Kidney (tissue), 14 donors: ENCODE measurements around the gene CDCA8. TPM values are rescaled to one million over a fixed set of nuclear protein-coding genes. Genes with fewer than 3 reads are reported as not detected.

Experiments
- DNase-seq, 5 donors: peaks; one replicate each; pipeline ENCODE4 v3.0.0-alpha.2; 2013 to 2020
- FAIRE-seq: peaks from 2 replicates; lab custom pipeline; 2012; peaks lifted over from hg19 to GRCh38; lab: Jason Lieb, UNC
- H3K27ac ChIP-seq, 2 donors: one replicate each; pipeline ENCODE4 v1.7.0; 2013; ENCODE audit warnings: low read depth in 2 of 2, low read length in 2 of 2, inconsistent platforms in 1 of 2
- H3K27me3 ChIP-seq: one replicate; pipeline ENCODE4 v1.7.1; 2013; ENCODE audit warnings: low read length, inconsistent platforms; ENCODE audit not compliant: control insufficient read depth, insufficient read depth
- H3K36me3 ChIP-seq, 3 donors: one replicate each; pipeline versions ENCODE4 v1.7.0 to v1.7.1; 2013; ENCODE audit warnings: low read length in 3 of 3, control low read depth in 1 of 3, inconsistent platforms in 1 of 3; ENCODE audit not compliant: insufficient read depth in 3 of 3, control insufficient read depth in 2 of 3
- H3K4me1 ChIP-seq, 3 donors: one replicate each; pipeline versions ENCODE4 v1.7.0 to v1.7.1; 2013; ENCODE audit warnings: low read length in 3 of 3, inconsistent platforms in 1 of 3, low read depth in 1 of 3; ENCODE audit not compliant: control insufficient read depth in 2 of 3, insufficient read depth in 2 of 3
- H3K4me3 ChIP-seq, 3 donors: one replicate each; pipeline versions ENCODE4 v1.7.0 to v1.8.1; 2013; ENCODE audit warnings: low read length in 3 of 3, control low read depth in 1 of 3, inconsistent platforms in 1 of 3
- H3K9ac ChIP-seq, 3 donors: one replicate each; pipeline versions ENCODE4 v1.7.0 to v1.7.1; 2013; ENCODE audit warnings: low read length in 3 of 3, control low read depth in 1 of 3, inconsistent platforms in 1 of 3
- H3K9me3 ChIP-seq, 3 donors: one replicate each; pipeline versions ENCODE4 v1.7.0 to v1.7.1; 2013; ENCODE audit warnings: low read length in 3 of 3, control low read depth in 1 of 3, inconsistent platforms in 1 of 3; ENCODE audit not compliant: control insufficient read depth in 2 of 3, insufficient read depth in 1 of 3
- CTCF ChIP-seq: IDR thresholded peaks from 3 replicates; pipeline ENCODE4 v1.5.1; 2012; ENCODE audit warnings: mild to moderate bottlenecking, moderate library complexity, borderline replicate concordance; ENCODE audit not compliant: insufficient read depth; ENCODE audit errors: extremely low read depth
- intact Hi-C: fragments of 100-400 bp; cut with DNase I; formaldehyde crosslinking; loops from one replicate; pipeline ENCODE4 v1.11.1; 2022
- polyA plus RNA-seq: library from polyadenylated mRNA; stranded (reverse); fragments of 350-450 nt; fragmentation: Illumina TruSeq; extraction: RNeasy Lipid Tissue Mini Kit (QIAGEN cat#74804); gene quantifications from one replicate; pipeline ENCODE4 v1.2.3, GENCODE V29; 2014; ENCODE audit warnings: low read depth, low replicate concordance; ENCODE audit not compliant: insufficient read depth
- total RNA-seq: library from RNA; stranded (reverse); fragmentation: NEBNext Ultra II Directional; extraction: Animal tissue kit (Norgen Biotek cat#: 25700); gene quantifications from one replicate; pipeline ENCODE4 v1.2.1, GENCODE V29; 2021
- donor health status: control.
- donor health status: control.
- donor health status: control.
- donor health status: control.
- donor health status: control.
- donor health status: DM: yes; HTN: yes; CAD: no.
- donor health status: Normal renal cell carcinoma (clear cell type).

CDCA8 gene
- total and polyA plus RNA-seq, 2 donors from 2014 or later = 0.71 to 1.0 TPM

DNA sequence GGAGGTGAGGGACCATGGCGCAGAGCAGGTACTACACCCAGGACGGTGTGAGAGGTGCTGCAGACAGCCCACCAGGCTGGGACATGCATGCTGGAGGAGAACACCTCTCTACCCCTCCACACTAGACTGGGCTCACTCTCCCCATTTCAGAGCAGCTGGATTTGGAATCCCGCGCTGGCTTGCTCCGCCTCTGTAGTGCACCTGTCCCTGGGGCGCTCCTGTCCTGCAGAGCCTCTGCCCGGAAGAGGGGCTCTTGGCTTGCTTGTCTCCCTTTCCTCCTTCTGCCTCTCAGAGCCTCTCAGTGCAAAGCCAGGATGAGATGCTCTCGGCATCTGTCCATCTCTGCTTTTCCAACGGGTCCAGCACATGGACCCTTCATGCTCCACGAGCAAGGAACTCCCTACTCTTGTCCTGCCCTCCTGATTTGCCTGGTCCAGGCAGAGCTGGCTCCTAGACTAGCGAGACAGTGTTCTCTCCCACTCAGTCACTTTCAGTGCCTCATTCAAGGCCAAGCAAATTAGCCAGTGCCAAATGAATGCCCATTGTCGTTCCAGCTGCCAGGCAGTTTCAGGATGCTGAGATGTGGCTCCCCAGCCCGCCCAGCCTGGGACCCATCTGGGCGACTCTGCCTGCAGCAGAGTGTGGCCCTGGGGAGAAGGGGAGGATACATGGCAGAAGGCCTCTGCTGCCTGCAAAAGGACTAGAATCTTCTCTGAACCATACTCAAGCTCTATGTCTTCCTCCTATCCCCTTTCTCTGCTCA lies 33.7 kb downstream of the CDCA8 start:
- FAIRE-seq (no peak), DNase-seq (no peak)
- Histone ChIP-seq H3K27ac (no peak overlapping the region), H3K4me1 (no peaks in the 10 kb centered on the region), H3K36me3 (no peaks in the 10 kb centered on the region), H3K4me3 (no peak overlapping the region), H3K9ac (no peak overlapping the region), H3K9me3 (no peaks in the 10 kb centered on the region), H3K27me3 (no peaks in the 10 kb centered on the region)
- TF ChIP-seq CTCF = no peak
- intact Hi-C loops = no loop called here

DNA sequence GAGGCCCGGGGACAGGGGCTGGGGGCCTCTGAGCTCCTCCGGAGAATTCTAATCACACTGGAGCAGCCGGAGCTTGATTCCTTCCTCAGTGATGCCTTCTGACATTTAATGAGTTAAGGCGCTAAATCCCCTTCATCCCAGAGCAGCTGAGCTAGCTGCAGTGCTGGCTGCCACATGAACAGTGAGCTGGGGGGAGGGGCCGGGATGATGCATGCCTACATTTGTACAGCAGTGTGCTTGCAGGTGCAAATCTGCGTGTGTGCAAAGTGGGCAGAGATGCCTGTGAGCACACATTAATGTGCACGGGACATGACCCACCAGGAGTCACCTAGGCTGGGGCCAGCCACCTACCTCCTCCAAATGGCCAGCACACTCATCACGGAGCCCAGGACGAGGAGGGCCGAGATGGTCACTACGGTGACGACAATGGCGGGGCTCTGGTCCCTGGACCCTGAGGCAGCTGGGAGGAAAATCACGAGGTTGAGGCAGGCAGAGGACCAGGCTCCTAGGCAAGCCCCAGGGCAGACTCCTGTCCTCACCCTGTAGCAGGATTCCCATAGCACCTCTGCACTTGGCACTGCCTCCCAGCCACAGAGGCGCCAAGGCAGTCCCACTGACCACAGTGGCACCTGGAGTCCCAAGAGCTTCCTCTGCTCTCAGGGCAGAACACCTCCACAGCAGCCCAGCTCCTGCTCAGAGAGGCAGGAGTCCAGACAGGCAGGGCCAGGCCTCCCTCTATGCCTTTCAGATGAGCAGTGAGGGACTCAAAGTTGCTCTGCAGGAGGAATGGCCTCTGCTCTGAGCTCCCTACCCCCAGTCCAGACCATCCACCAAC lies 34.7 kb downstream of the CDCA8 start:
- no peaks in the 10 kb centered on the region for H3K27me3 ChIP-seq
- no peaks in the 10 kb centered on the region for H3K9me3 ChIP-seq
- no peaks in the 10 kb centered on the region for H3K4me1 ChIP-seq
- H3K36me3 ChIP-seq = no peaks in the 10 kb centered on the region
- intact Hi-C loops = no loop called here
- no peak overlapping the region for H3K4me3 ChIP-seq
- no peak overlapping the region for H3K27ac ChIP-seq
- no peak for TF ChIP-seq CTCF
- peak in 1 of 5 donors; percentile 9 for DNase-seq
- FAIRE-seq = no peak
- H3K9ac ChIP-seq = no peak overlapping the region

DNA sequence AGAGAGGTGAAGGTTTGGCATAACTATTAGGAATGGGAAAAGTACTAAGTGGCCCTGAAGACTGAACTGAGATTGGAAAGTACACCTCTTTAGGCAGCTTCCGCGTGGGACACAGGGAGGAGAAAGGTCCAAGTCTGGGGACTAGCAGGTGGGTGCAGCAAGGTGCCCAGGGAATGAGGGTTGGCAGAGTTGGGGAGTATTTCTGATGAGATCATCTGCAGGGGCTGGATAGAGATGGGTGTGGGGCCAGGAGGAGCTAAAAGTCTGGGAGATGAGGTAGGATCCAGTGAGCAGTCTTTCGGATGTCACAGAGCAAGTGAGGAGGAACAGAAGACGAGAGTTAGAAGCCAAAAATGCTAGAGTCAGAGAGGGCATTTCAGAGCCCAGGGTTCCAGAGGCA lies 36.1 kb downstream of the CDCA8 start:
- DNase-seq (no peak), FAIRE-seq (no peak)
- Histone ChIP-seq H3K27me3 (no peaks in the 10 kb centered on the region), H3K27ac (no peak overlapping the region), H3K4me1 (no peaks in the 10 kb centered on the region), H3K4me3 (no peak overlapping the region), H3K36me3 (no peaks in the 10 kb centered on the region), H3K9ac (no peak overlapping the region), H3K9me3 (no peaks in the 10 kb centered on the region)
- intact Hi-C loops = no loop called here
- TF ChIP-seq CTCF = no peak
